Testis (tissue), 3 donors: ENCODE results near the gene CELA2A. TPM values are rescaled to one million over a fixed set of nuclear protein-coding genes. Genes with fewer than 3 reads are reported as not detected.

Experiments
- DNase-seq: peaks from one replicate; pipeline ENCODE4 v3.0.0-alpha.2; 2019
- H3K27ac ChIP-seq, 2 donors: fragments of 200-600 bp; sonication (generic); one replicate each; pipeline ENCODE4 v1.5.1; 2019
- H3K27me3 ChIP-seq: fragments of 200-600 bp; sonication (generic); one replicate; pipeline ENCODE4 v1.5.1; 2019
- H3K36me3 ChIP-seq: fragments of 200-600 bp; sonication (generic); one replicate; pipeline ENCODE4 v1.5.1; 2017; ENCODE audit warnings: low read depth; ENCODE audit errors: missing control alignments
- H3K4me1 ChIP-seq: fragments of 200-600 bp; sonication (generic); one replicate; pipeline ENCODE4 v1.5.1; 2019
- H3K4me3 ChIP-seq, 2 donors: fragments of 200-600 bp; sonication (generic); one replicate each; pipeline ENCODE4 v1.5.1; 2017 to 2019
- H3K9me3 ChIP-seq: fragments of 200-600 bp; sonication (generic); one replicate; pipeline ENCODE4 v1.5.1; 2017
- POLR2A ChIP-seq: fragments of 450-650 bp; IDR thresholded peaks from one replicate; pipeline ENCODE4 v1.6.1; 2017; ENCODE audit warnings: antibody characterized with exemption, mild to moderate bottlenecking, moderate library complexity
- WGBS, 2 donors: methylation state at CpG; one replicate each; pipeline ENCODE4 v1.1.5; 2018; 5-methylcytosine and 5-hydroxymethylcytosine counted together
- intact Hi-C: fragments of 100-400 bp; cut with DNase I; formaldehyde crosslinking; loops from one replicate; pipeline ENCODE4 v1.15.1; 2023; ENCODE audit warnings: low total_unique reads
- polyA plus RNA-seq: library from polyadenylated mRNA; stranded (reverse); fragments of 350-450 nt; fragmentation: Illumina TruSeq; extraction: RNeasy Lipid Tissue Mini Kit (QIAGEN cat#74804); gene quantifications from one replicate; pipeline ENCODE4 v1.2.3, GENCODE V29; 2014; ENCODE audit warnings: low read depth, low replicate concordance; ENCODE audit not compliant: insufficient read depth
- total RNA-seq, 2 donors: library from RNA; depleted of rRNA; stranded (reverse); fragments of >200 nt; gene quantifications; one replicate each; pipeline ENCODE4 v1.2.3, GENCODE V29; 2016
- TF ChIP-seq, protein P1 (sequence below), 3 experiments: fragments of 450-650 bp in 2 of 3; fragments of 200-600 bp in 1 of 3; sonication (generic) in 1 of 3; IDR thresholded peaks; one replicate each; pipeline ENCODE4 v1.5.1; 2016 to 2019; ENCODE audit warnings: antibody characterized with exemption in 3 of 3, mild to moderate bottlenecking in 2 of 3, moderate library complexity in 1 of 3

The CELA2A gene
- total and polyA plus RNA-seq, 3 donors from 2014 or later, result 2.4 to 4.8 (median 3.7) TPM

DNA sequence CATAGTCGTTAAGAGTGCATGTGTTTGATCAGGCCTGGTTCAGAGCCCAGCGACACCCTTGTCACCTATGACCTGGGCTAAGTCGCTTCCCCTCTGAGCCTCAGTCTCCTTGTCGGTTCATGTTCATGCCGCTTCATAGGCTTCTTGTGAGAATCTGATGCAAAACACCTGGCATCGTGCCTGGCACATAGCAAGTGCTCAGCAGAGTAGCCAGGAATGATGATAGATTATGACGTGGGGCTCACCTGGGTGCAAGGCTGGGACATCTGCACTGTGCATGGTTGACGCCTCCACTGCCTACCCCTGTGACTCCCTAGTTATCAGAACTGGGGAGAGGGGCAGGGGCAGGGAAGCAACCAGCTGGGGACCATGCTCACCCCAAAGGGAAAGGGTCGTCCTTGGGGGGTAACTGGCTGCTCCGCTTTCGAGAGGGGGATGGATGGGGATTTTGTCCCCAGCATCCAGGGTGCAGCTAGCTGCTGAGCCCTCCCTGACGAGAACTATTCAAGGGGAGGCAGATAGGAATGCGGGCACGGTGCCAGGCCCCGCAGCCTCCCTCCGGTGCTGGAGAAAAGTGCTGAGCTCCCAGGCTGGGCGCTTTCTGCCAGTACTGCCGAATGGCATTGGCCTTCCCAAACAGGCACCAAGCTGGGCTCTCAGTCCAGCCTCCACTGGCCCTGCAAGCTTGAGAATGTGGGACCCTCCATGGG is 37.6 kb upstream of the CELA2A start:
- Histone ChIP-seq H3K27ac (peak overlapping the region in 1 of 2 donors; percentile 21), H3K27me3 (no peaks in the 10 kb centered on the region), H3K36me3 (no peaks in the 10 kb centered on the region), H3K9me3 (no peaks in the 10 kb centered on the region), H3K4me3 (no peak overlapping the region), H3K4me1 (peaks cover 70% of the 10 kb centered on the region)
- intact Hi-C loops, result no loop called here
- peak; percentile 75 for DNase-seq
- WGBS, 2 donors, result 54 to 70% methylated on average over 14 to 18 of the region's 18 CpGs
- TF ChIP-seq, protein P1, sequence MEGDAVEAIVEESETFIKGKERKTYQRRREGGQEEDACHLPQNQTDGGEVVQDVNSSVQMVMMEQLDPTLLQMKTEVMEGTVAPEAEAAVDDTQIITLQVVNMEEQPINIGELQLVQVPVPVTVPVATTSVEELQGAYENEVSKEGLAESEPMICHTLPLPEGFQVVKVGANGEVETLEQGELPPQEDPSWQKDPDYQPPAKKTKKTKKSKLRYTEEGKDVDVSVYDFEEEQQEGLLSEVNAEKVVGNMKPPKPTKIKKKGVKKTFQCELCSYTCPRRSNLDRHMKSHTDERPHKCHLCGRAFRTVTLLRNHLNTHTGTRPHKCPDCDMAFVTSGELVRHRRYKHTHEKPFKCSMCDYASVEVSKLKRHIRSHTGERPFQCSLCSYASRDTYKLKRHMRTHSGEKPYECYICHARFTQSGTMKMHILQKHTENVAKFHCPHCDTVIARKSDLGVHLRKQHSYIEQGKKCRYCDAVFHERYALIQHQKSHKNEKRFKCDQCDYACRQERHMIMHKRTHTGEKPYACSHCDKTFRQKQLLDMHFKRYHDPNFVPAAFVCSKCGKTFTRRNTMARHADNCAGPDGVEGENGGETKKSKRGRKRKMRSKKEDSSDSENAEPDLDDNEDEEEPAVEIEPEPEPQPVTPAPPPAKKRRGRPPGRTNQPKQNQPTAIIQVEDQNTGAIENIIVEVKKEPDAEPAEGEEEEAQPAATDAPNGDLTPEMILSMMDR (IDR thresholded peaks at IDR 0.05), result no peak

DNA sequence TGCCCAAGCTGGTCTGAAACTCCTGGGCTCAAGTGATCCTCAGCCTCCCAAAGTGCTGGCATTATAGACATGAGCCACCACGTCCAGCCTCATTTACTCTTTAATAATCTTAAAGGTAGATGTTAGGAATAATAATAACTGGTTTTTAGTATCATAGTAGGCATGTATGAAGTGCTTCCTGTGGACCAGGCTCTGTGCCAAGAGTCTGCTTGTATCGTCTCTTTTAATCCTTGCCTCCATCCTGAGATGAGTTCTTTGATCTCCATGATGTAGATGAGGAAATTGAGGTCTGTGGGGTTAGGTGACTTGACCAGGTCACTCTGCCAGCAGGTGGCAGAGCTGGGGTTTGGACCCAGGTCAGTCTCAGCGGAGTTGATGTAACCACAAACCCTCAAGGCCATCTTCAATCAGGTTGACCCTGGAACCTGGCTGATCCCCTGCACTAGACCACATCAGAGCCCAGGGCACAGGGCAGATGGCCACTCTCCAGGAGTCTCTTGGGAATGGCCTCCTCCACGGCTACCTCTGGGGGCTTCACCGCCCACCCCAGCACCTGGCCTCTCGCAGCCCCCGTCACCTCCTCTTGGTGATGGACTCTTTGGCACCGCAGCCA is 35.6 kb upstream of the CELA2A start:
- Histone ChIP-seq H3K36me3 (no peaks in the 10 kb centered on the region), H3K9me3 (no peaks in the 10 kb centered on the region), H3K27me3 (no peaks in the 10 kb centered on the region), H3K27ac (peak overlapping the region; percentile 21 to 35), H3K4me3 (no peak overlapping the region), H3K4me1 (peaks cover 62% of the 10 kb centered on the region)
- intact Hi-C loops, result no loop called here
- WGBS, 2 donors, result 73 to 75% methylated on average over 7 to 8 of the region's 8 CpGs
- TF ChIP-seq POLR2A, result no peak
- TF ChIP-seq, protein P1 (IDR thresholded peaks at IDR 0.05), result no peak
- DNase-seq, result no peak

DNA sequence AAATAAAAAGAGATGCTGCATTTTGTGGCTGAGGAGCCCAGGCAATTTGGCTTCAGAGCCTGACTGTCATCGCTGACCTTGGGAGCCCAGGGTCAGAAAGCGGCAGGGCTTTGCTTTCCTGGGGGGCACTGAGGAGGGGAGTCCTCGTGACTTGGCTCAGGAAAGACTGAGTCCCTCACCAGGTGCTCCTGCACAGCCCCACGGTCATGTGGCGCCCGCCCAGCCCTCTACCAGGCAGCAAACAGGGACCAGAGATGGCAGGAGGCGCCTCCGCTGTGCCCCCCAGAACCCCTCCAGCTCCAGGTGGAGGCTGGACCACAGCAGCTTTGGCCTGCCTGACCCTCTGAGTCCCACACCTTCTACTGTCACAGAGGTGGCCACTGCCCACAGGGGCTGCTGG is 33.7 kb upstream of the CELA2A start:
- Histone ChIP-seq H3K27ac (peak overlapping the region; percentile 19 to 55), H3K4me3 (no peak overlapping the region), H3K9me3 (no peaks in the 10 kb centered on the region), H3K36me3 (no peaks in the 10 kb centered on the region), H3K27me3 (no peaks in the 10 kb centered on the region), H3K4me1 (peaks cover 62% of the 10 kb centered on the region)
- 86 to 91% methylated on average over 6 to 8 of the region's 8 CpGs for WGBS, 2 donors
- TF ChIP-seq, protein P1 (IDR thresholded peaks at IDR 0.05), result no peak
- no peak for TF ChIP-seq POLR2A
- intact Hi-C loops, result no loop called here
- no peak for DNase-seq

DNA sequence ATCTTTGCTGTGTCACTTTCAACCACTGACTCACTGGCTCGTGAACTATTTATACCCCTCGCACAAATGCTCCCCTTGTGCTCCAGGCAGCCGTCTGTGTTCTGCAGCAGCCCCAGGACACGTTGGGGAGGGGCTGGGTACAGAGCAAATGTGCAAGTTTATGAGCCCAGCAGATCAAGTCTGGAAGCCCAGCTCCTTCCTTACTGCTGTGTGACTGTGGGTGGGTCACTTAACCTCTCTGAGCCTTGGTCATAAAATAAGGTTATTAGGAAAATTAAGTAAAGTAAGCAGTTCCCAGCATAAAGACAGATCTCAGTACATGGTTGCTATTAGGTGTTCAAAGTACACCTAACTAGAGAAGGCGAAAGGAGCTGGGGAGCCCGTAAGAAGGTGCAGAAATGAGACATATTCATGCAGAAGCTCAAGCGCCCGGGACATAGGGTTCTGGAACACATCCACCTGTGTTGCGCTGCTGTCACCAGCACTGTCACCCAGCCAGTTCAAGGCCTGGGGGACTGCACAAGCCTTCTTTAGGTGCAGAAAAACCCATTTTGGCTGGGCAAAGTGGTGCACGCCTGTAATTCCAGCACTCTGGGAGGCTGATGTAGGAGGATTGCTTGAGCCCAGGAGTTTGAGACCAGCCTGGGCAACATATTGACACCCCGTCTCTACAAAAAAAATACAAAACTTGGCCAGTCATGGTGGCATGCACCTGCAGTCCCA is 33.0 kb upstream of the CELA2A start:
- DNase-seq, result no peak
- H3K36me3 ChIP-seq, result no peaks in the 10 kb centered on the region
- intact Hi-C loops, result no loop called here
- H3K4me3 ChIP-seq, result no peak overlapping the region
- H3K9me3 ChIP-seq, result no peaks in the 10 kb centered on the region
- H3K4me1 ChIP-seq, result peaks cover 63% of the 10 kb centered on the region
- H3K27ac ChIP-seq, result peak overlapping the region; percentile 19 to 55
- no peaks in the 10 kb centered on the region for H3K27me3 ChIP-seq
- TF ChIP-seq POLR2A, result no peak
- TF ChIP-seq, protein P1 (IDR thresholded peaks at IDR 0.05), result no peak
- WGBS, 2 donors, result 70 to 78% methylated on average over 11 of the region's 11 CpGs
